ENCODE data around the gene TBC1D32. TPM values are rescaled to one million over a fixed set of nuclear protein-coding genes. Genes with fewer than 3 reads are reported as not detected.
"Not testable (repeated sequence)": the region's sequence is repeated elsewhere in the genome, so short reads cannot be mapped to it uniquely, and the experiment has no call there.

TBC1D32 gene
- total RNA-seq, 1 donor from 2014 or later = 13.4 TPM

DNA sequence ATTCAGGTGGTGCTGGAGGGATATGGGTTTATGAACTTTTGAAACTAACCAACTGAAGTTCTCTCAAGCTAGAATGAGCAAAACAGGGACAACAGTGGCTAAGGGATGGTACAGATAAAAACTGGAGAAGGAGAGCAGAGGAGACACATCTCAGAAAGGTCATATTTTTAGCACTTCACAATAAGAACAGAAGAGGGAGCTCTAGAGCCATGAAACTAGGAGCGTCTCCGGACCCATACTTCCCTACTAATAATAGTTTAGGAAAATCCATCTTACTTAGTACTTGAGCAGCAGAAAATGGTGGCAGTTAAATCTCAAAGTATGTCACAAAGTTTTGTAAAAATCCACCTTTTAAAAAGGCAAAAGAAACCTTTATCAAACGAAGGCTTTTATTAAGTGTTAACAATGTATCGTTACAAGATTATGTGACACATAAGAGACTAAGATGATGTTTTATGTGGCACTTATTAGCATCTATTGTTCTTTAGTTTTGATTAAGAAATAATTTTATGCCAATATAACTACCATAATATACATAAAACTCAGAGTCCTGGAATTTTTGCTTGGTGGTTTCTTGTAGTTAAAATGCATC lies 278.6 kb downstream of the TBC1D32 start:
- Mint-ChIP-seq H3K4me1 (ENCODE audit: unreplicated experiment) (no peaks in the 10 kb centered on the region), H3K27me3 (ENCODE audit: unreplicated experiment) (peaks cover 15% of the 10 kb centered on the region), H3K4me3 (ENCODE audit: unreplicated experiment) (no peak overlapping the region), H3K9me3 (ENCODE audit: unreplicated experiment) (no peaks in the 10 kb centered on the region), H3K36me3 (ENCODE audit: unreplicated experiment) (no peaks in the 10 kb centered on the region), H3K27ac (ENCODE audit: unreplicated experiment) (no peak overlapping the region)
- TF ChIP-seq, protein P1, sequence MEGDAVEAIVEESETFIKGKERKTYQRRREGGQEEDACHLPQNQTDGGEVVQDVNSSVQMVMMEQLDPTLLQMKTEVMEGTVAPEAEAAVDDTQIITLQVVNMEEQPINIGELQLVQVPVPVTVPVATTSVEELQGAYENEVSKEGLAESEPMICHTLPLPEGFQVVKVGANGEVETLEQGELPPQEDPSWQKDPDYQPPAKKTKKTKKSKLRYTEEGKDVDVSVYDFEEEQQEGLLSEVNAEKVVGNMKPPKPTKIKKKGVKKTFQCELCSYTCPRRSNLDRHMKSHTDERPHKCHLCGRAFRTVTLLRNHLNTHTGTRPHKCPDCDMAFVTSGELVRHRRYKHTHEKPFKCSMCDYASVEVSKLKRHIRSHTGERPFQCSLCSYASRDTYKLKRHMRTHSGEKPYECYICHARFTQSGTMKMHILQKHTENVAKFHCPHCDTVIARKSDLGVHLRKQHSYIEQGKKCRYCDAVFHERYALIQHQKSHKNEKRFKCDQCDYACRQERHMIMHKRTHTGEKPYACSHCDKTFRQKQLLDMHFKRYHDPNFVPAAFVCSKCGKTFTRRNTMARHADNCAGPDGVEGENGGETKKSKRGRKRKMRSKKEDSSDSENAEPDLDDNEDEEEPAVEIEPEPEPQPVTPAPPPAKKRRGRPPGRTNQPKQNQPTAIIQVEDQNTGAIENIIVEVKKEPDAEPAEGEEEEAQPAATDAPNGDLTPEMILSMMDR (IDR thresholded peaks at IDR 0.05) = peak; percentile 83
- DNase-seq (ENCODE audit: extremely low spot score, unreplicated experiment) = no peak

DNA sequence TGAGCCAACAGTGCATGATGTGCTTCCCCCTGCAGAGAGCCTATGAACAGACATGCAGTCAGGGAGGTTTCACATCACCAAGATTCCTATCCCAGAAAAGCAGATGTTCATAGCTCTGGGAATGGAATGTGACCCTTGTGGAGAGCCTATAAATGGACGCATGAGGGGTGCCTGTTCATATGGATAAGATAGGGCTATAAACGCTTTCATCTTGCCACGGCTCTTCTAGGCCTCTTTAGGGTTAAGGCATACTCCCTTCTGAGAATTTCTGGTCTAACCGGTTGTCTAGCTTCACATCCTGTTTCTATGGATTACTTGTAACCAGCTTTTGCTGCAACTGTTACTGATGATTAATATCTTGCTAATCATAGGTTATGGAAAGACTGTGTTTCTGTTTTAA lies 285.7 kb downstream of the TBC1D32 start:
- not testable (repeated sequence) for H3K4me3 Mint-ChIP-seq (ENCODE audit: unreplicated experiment); H3K36me3 Mint-ChIP-seq (ENCODE audit: unreplicated experiment); H3K9me3 Mint-ChIP-seq (ENCODE audit: unreplicated experiment); DNase-seq (ENCODE audit: extremely low spot score, unreplicated experiment); H3K4me1 Mint-ChIP-seq (ENCODE audit: unreplicated experiment); H3K27ac Mint-ChIP-seq (ENCODE audit: unreplicated experiment)
- H3K27me3 Mint-ChIP-seq (ENCODE audit: unreplicated experiment) = peaks cover 15% of the 10 kb centered on the region

DNA sequence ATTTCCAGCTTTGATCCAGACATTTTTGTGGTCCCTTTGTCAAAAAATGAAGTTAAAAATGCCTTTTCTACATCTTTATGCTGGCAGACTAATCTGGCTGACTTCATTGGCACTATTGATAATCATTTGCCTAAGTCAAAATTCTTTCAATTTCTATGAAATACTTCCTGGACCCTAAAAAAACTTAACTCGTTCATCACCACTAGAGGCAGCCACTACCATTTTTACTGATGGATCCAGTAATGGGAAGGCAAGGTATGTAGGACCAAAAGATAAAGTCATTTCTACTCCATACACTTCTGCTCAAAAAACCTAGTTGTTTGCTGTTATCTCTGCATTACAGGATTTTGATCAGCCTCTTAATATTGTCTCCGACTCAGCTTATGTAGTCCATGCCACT lies 289.4 kb downstream of the TBC1D32 start:
- not testable (repeated sequence) for H3K4me3 Mint-ChIP-seq (ENCODE audit: unreplicated experiment); DNase-seq (ENCODE audit: extremely low spot score, unreplicated experiment); H3K27ac Mint-ChIP-seq (ENCODE audit: unreplicated experiment); H3K27me3 Mint-ChIP-seq (ENCODE audit: unreplicated experiment); H3K9me3 Mint-ChIP-seq (ENCODE audit: unreplicated experiment); H3K36me3 Mint-ChIP-seq (ENCODE audit: unreplicated experiment); H3K4me1 Mint-ChIP-seq (ENCODE audit: unreplicated experiment)

DNA sequence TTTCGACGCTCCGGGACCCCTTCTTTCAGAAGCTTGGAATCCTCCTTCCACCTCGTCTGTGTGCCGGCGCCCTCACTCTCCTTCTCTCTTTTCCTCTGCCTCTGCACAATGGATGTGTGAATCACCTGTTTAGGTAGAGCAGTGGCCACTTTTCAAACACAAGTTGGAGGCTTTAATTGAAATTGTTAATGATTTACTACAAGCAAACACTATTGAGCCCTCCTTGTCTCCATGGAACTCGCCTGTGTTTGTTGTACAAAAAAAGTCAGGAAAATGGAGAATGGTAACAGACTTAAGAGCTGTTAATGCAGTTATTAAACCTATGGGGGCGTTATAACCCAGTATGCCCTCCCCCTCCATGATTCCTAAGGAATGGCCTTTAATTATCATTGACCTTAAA lies 290.6 kb downstream of the TBC1D32 start:
- not testable (repeated sequence) for H3K4me1 Mint-ChIP-seq (ENCODE audit: unreplicated experiment); H3K27me3 Mint-ChIP-seq (ENCODE audit: unreplicated experiment); H3K36me3 Mint-ChIP-seq (ENCODE audit: unreplicated experiment); DNase-seq (ENCODE audit: extremely low spot score, unreplicated experiment); H3K27ac Mint-ChIP-seq (ENCODE audit: unreplicated experiment); H3K4me3 Mint-ChIP-seq (ENCODE audit: unreplicated experiment); H3K9me3 Mint-ChIP-seq (ENCODE audit: unreplicated experiment)

DNA sequence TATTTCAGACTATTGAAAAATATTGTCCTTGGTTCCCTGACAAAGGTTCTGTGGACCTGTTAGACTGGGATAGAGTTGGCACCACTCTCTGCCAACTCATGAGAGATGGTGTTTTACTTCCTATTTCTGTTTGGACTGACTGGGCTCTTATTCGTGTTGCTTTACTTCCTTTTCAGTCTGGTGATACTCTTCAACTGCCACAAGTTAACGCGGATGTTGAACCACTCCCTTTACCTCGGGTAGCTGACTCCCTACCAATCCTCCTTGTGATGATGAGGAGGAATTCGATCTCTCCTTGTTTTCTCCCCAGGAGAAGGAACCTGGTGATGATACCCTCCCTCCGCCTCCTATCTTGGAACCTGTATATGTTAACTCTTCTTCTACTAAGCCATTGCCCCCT lies 291.1 kb downstream of the TBC1D32 start:
- H3K27ac Mint-ChIP-seq (ENCODE audit: unreplicated experiment); H3K36me3 Mint-ChIP-seq (ENCODE audit: unreplicated experiment); H3K4me3 Mint-ChIP-seq (ENCODE audit: unreplicated experiment); H3K4me1 Mint-ChIP-seq (ENCODE audit: unreplicated experiment); H3K9me3 Mint-ChIP-seq (ENCODE audit: unreplicated experiment); DNase-seq (ENCODE audit: extremely low spot score, unreplicated experiment); H3K27me3 Mint-ChIP-seq (ENCODE audit: unreplicated experiment): not testable (repeated sequence)

DNA sequence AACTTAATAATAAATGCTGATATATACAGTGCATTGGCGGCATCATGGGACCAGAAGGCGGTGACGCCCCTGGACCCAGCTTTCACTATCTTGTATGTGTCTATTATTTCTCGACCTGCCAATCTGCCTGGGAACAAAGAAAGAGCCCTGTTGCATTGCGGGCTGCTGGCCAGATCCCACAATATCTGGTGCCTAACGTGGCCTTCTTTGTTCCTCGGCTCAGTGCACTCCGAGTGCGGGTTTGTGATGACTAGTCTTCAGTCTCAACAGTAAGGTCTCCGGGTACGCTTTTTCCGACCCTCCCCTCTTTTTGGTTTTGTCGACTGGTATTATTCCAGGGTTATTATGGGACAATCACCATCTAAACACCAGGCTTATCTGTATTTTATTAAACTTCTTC lies 291.5 kb downstream of the TBC1D32 start:
- H3K27ac Mint-ChIP-seq (ENCODE audit: unreplicated experiment) = no peak overlapping the region
- H3K36me3 Mint-ChIP-seq (ENCODE audit: unreplicated experiment) = no peaks in the 10 kb centered on the region
- TF ChIP-seq, protein P1 (IDR thresholded peaks at IDR 0.05) = no peak
- DNase-seq (ENCODE audit: extremely low spot score, unreplicated experiment) = no peak
- H3K4me3 Mint-ChIP-seq (ENCODE audit: unreplicated experiment) = no peak overlapping the region
- no peaks in the 10 kb centered on the region for H3K27me3 Mint-ChIP-seq (ENCODE audit: unreplicated experiment)
- no peaks in the 10 kb centered on the region for H3K9me3 Mint-ChIP-seq (ENCODE audit: unreplicated experiment)
- no peaks in the 10 kb centered on the region for H3K4me1 Mint-ChIP-seq (ENCODE audit: unreplicated experiment)

DNA sequence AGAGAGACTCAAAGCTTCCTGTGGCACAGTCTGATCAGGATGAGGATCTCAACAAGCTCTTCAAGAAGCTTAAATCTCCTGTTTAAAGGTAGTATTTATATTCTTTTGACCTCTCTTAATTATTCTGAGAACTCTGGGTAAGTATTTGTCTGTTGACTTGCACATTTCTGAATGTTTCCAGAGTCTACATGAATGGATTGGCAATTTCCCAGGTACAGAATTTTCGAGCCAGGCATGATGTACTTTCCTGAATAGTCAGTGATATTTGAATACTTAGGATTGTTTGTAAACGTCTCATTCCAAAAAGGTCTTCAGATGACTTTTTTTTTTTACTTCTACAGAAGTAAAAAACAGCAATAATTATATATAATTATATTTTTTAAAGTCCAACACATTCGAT lies 293.4 kb downstream of the TBC1D32 start:
- Mint-ChIP-seq H3K36me3 (ENCODE audit: unreplicated experiment) (no peaks in the 10 kb centered on the region), H3K9me3 (ENCODE audit: unreplicated experiment) (no peaks in the 10 kb centered on the region), H3K4me1 (ENCODE audit: unreplicated experiment) (no peaks in the 10 kb centered on the region), H3K27ac (ENCODE audit: unreplicated experiment) (no peak overlapping the region), H3K27me3 (ENCODE audit: unreplicated experiment) (no peaks in the 10 kb centered on the region), H3K4me3 (ENCODE audit: unreplicated experiment) (no peak overlapping the region)
- TF ChIP-seq, protein P1 (IDR thresholded peaks at IDR 0.05) = no peak
- no peak for DNase-seq (ENCODE audit: extremely low spot score, unreplicated experiment)
